Measurements from ENCODE around the gene CRIM1.
A peak's percentile ranks its signal among the peaks of the same experiment; 100 is the strongest.

Gene CRIM1

GRCh38 chr2:36597532-36598377, 242.2 kb downstream of the CRIM1 start, which contains the start of gene FEZ2:
TSS of gene FEZ2 (minus strand) at chr2:36598168. CDS start at chr2:36598142, 26 bp downstream.
- TF ChIP-seq TCF12 (IDR thresholded peaks at IDR 0.05; ENCODE audit: low read depth) (peak; percentile 21; the same call in 1 of the 2 replicates), CEBPB (IDR thresholded peaks at IDR 0.05) (no peak), ZBTB7A (IDR thresholded peaks at IDR 0.05; ENCODE audit: low read depth) (no peak), RAD21 (IDR thresholded peaks at IDR 0.05; ENCODE audit: low read depth) (no peak), YY1 (IDR thresholded peaks at IDR 0.05; ENCODE audit: low read depth) (no peak; the same call in 1 of the 2 replicates), TEAD4 (IDR thresholded peaks at IDR 0.05) (0 out of 2 replicates have a peak, but pooled peaks have one; percentile 36), CREB1 (IDR thresholded peaks at IDR 0.05; ENCODE audit: low read depth) (no peak), MAX (IDR thresholded peaks at IDR 0.05) (peak; percentile 85), EP300 (IDR thresholded peaks at IDR 0.05; ENCODE audit: borderline replicate concordance) (no peak), FOXM1 (IDR thresholded peaks at IDR 0.05; ENCODE audit: borderline replicate concordance, low read depth) (no peak), TAF1 (IDR thresholded peaks at IDR 0.05; ENCODE audit: low read depth) (peak; percentile 53; the same call in 1 of the 2 replicates), EGR1 (IDR thresholded peaks at IDR 0.05) (peak; percentile 49; the same call in 1 of the 2 replicates), NFIC (IDR thresholded peaks at IDR 0.05) (no peak)
- TF ChIP-seq, protein P1, sequence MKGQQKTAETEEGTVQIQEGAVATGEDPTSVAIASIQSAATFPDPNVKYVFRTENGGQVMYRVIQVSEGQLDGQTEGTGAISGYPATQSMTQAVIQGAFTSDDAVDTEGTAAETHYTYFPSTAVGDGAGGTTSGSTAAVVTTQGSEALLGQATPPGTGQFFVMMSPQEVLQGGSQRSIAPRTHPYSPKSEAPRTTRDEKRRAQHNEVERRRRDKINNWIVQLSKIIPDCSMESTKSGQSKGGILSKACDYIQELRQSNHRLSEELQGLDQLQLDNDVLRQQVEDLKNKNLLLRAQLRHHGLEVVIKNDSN (IDR thresholded peaks at IDR 0.05): no peak
- TF ChIP-seq, protein P2, sequence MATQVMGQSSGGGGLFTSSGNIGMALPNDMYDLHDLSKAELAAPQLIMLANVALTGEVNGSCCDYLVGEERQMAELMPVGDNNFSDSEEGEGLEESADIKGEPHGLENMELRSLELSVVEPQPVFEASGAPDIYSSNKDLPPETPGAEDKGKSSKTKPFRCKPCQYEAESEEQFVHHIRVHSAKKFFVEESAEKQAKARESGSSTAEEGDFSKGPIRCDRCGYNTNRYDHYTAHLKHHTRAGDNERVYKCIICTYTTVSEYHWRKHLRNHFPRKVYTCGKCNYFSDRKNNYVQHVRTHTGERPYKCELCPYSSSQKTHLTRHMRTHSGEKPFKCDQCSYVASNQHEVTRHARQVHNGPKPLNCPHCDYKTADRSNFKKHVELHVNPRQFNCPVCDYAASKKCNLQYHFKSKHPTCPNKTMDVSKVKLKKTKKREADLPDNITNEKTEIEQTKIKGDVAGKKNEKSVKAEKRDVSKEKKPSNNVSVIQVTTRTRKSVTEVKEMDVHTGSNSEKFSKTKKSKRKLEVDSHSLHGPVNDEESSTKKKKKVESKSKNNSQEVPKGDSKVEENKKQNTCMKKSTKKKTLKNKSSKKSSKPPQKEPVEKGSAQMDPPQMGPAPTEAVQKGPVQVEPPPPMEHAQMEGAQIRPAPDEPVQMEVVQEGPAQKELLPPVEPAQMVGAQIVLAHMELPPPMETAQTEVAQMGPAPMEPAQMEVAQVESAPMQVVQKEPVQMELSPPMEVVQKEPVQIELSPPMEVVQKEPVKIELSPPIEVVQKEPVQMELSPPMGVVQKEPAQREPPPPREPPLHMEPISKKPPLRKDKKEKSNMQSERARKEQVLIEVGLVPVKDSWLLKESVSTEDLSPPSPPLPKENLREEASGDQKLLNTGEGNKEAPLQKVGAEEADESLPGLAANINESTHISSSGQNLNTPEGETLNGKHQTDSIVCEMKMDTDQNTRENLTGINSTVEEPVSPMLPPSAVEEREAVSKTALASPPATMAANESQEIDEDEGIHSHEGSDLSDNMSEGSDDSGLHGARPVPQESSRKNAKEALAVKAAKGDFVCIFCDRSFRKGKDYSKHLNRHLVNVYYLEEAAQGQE (IDR thresholded peaks at IDR 0.05; ENCODE audit: low read depth): no peak
